GM18499 (cell line): ENCODE results near the gene SLC16A8.
"Not testable (repeated sequence)": the region's sequence is repeated elsewhere in the genome, so short reads cannot be mapped to it uniquely, and the experiment has no call there.

ENCODE experiments used
- ATAC-seq: cut with Tn5 transposase; IDR thresholded peaks from one replicate; pipeline ENCODE4 v1.9.1; 2021; ENCODE audit warnings: moderate number of reproducible peaks; ENCODE audit not compliant: insufficient read depth, unreplicated experiment

SLC16A8 gene

GRCh38 chr22:38051261-38051660, 32.7 kb downstream of the SLC16A8 start:
- ATAC-seq = no peak

- ATAC-seq = no peak
Measured at GRCh38 chr22:38050720-38051119, 33.3 kb downstream of the SLC16A8 start.

- no peak for ATAC-seq
Measured at GRCh38 chr22:38049812-38050619, 34.0 kb downstream of the SLC16A8 start.

GRCh38 chr22:38046070-38046748, 37.8 kb downstream of the SLC16A8 start:
- ATAC-seq = no peak

- ATAC-seq = no peak
Measured at GRCh38 chr22:38043151-38044039, 40.6 kb downstream of the SLC16A8 start.

GRCh38 chr22:38042488-38042790, 41.5 kb downstream of the SLC16A8 start:
- no peak for ATAC-seq

- ATAC-seq = no peak
Measured at GRCh38 chr22:38041760-38042487, 42.1 kb downstream of the SLC16A8 start.

- no peak for ATAC-seq
Measured at GRCh38 chr22:38040953-38041759, 42.8 kb downstream of the SLC16A8 start.

- ATAC-seq = no peak
Measured at GRCh38 chr22:38038890-38039812, 44.8 kb downstream of the SLC16A8 start.

GRCh38 chr22:38038426-38038825, 45.6 kb downstream of the SLC16A8 start:
- ATAC-seq = no peak

- not testable (repeated sequence) for ATAC-seq
Measured at GRCh38 chr22:38037367-38038150, 46.4 kb downstream of the SLC16A8 start.

GRCh38 chr22:38036392-38037062, 47.5 kb downstream of the SLC16A8 start:
- no peak for ATAC-seq

GRCh38 chr22:38035530-38035885, 48.5 kb downstream of the SLC16A8 start:
- no peak for ATAC-seq

GRCh38 chr22:38034884-38035529, 49.0 kb downstream of the SLC16A8 start:
- ATAC-seq = no peak

- ATAC-seq = no peak
Measured at GRCh38 chr22:38034278-38034882, 49.6 kb downstream of the SLC16A8 start.

GRCh38 chr22:38033522-38034277, 50.3 kb downstream of the SLC16A8 start:
- ATAC-seq = no peak
